ENCODE measurements around the gene ACCS. TPM values are rescaled to one million over a fixed set of nuclear protein-coding genes. Genes with fewer than 3 reads are reported as not detected.
A peak's percentile ranks its signal among the peaks of the same experiment; 100 is the strongest.

ACCS gene
- total and polyA plus RNA-seq, 2 experiments from 2014 or later: 9.9 to 21.4 TPM

GRCh38 chr11:44028401-44028800, 37.7 kb upstream of the ACCS start:
- Histone ChIP-seq H3K27me3 (no peaks in the 10 kb centered on the region), H3K9me2 (replicated peaks; ENCODE audit: insufficient read depth) (no peaks in the 10 kb centered on the region), H3K4me1 (ENCODE audit: insufficient read depth) (peaks cover 5% of the 10 kb centered on the region), H3K9me3 (ENCODE audit: low read depth) (no peaks in the 10 kb centered on the region), H2AFZ (no peak overlapping the region), H3K79me2 (no peaks in the 10 kb centered on the region), H3K4me2 (no peak overlapping the region), H4K20me1 (ENCODE audit: insufficient read depth, poor library complexity, severe bottlenecking) (no peaks in the 10 kb centered on the region), H3K27ac (no peak overlapping the region), H3K4me3 (no peak overlapping the region), H3K36me3 (replicated peaks; ENCODE audit: insufficient read depth, low read depth) (no peaks in the 10 kb centered on the region)
- 90% methylated on average over 1 of the region's 1 CpG for WGBS (ENCODE audit: low lambda C conversion rate, missing lambda C conversion rate)
- TF ChIP-seq EZH2 (IDR thresholded peaks at IDR 0.05; ENCODE audit: borderline replicate concordance) (no peak), CTCF (IDR thresholded peaks at IDR 0.05; ENCODE audit: poor library complexity) (no peak), EZH2phosphoT487 (IDR thresholded peaks at IDR 0.05; ENCODE audit: low read depth, severe bottlenecking, unreplicated experiment) (no peak)
- DNase-seq (ENCODE audit: low spot score): no peak

- no peaks in the 10 kb centered on the region for H3K79me2 ChIP-seq
- no peaks in the 10 kb centered on the region for H3K27me3 ChIP-seq
- H3K36me3 ChIP-seq (replicated peaks; ENCODE audit: insufficient read depth, low read depth): no peaks in the 10 kb centered on the region
- no peak overlapping the region for H3K4me2 ChIP-seq
- no peaks in the 10 kb centered on the region for H3K9me3 ChIP-seq (ENCODE audit: low read depth)
- no peak overlapping the region for H3K27ac ChIP-seq
- no peak for TF ChIP-seq EZH2 (IDR thresholded peaks at IDR 0.05; ENCODE audit: borderline replicate concordance)
- no peak for TF ChIP-seq EZH2phosphoT487 (IDR thresholded peaks at IDR 0.05; ENCODE audit: low read depth, severe bottlenecking, unreplicated experiment)
- no peak for TF ChIP-seq CTCF (IDR thresholded peaks at IDR 0.05; ENCODE audit: poor library complexity)
- H3K9me2 ChIP-seq (replicated peaks; ENCODE audit: insufficient read depth): no peaks in the 10 kb centered on the region
- peaks cover 5% of the 10 kb centered on the region for H3K4me1 ChIP-seq (ENCODE audit: insufficient read depth)
- no peaks in the 10 kb centered on the region for H4K20me1 ChIP-seq (ENCODE audit: insufficient read depth, poor library complexity, severe bottlenecking)
- no peak overlapping the region for H2AFZ ChIP-seq
- WGBS (ENCODE audit: low lambda C conversion rate, missing lambda C conversion rate): 65% methylated on average over 3 of the region's 3 CpGs
- H3K4me3 ChIP-seq: no peak overlapping the region
- DNase-seq (ENCODE audit: low spot score): no peak
Measured at GRCh38 chr11:44028816-44029506, 37.1 kb upstream of the ACCS start.

- no peaks in the 10 kb centered on the region for H3K9me3 ChIP-seq (ENCODE audit: low read depth)
- H3K79me2 ChIP-seq: no peaks in the 10 kb centered on the region
- H3K9me2 ChIP-seq (replicated peaks; ENCODE audit: insufficient read depth): no peaks in the 10 kb centered on the region
- no peaks in the 10 kb centered on the region for H4K20me1 ChIP-seq (ENCODE audit: insufficient read depth, poor library complexity, severe bottlenecking)
- H3K27me3 ChIP-seq: no peaks in the 10 kb centered on the region
- H3K4me2 ChIP-seq: no peak overlapping the region
- no peak overlapping the region for H3K4me3 ChIP-seq
- H2AFZ ChIP-seq: no peak overlapping the region
- WGBS (ENCODE audit: low lambda C conversion rate, missing lambda C conversion rate): 89% methylated on average over 1 of the region's 1 CpG
- H3K36me3 ChIP-seq (replicated peaks; ENCODE audit: insufficient read depth, low read depth): no peaks in the 10 kb centered on the region
- peaks cover 5% of the 10 kb centered on the region for H3K4me1 ChIP-seq (ENCODE audit: insufficient read depth)
- H3K27ac ChIP-seq: peak overlapping the region; percentile 31
- no peak for DNase-seq (ENCODE audit: low spot score)
- TF ChIP-seq CTCF (IDR thresholded peaks at IDR 0.05; ENCODE audit: poor library complexity): no peak
- TF ChIP-seq EZH2phosphoT487 (IDR thresholded peaks at IDR 0.05; ENCODE audit: low read depth, severe bottlenecking, unreplicated experiment): no peak
- no peak for TF ChIP-seq EZH2 (IDR thresholded peaks at IDR 0.05; ENCODE audit: borderline replicate concordance)
Measured at GRCh38 chr11:44029507-44029845, 36.6 kb upstream of the ACCS start.
